C4-2B (cell line): Measurements from ENCODE around the gene CFB.

Experiments used
- CTCF ChIP-seq: fragments of 450-650 bp; conservative IDR thresholded peaks from 2 replicates; pipeline ENCODE4 v1.5.1; 2017; ENCODE audit warnings: mild to moderate bottlenecking
- ZFX ChIP-seq: fragments of 450-650 bp; IDR thresholded peaks from 2 replicates; pipeline ENCODE4 v1.6.1; 2017

DNA sequence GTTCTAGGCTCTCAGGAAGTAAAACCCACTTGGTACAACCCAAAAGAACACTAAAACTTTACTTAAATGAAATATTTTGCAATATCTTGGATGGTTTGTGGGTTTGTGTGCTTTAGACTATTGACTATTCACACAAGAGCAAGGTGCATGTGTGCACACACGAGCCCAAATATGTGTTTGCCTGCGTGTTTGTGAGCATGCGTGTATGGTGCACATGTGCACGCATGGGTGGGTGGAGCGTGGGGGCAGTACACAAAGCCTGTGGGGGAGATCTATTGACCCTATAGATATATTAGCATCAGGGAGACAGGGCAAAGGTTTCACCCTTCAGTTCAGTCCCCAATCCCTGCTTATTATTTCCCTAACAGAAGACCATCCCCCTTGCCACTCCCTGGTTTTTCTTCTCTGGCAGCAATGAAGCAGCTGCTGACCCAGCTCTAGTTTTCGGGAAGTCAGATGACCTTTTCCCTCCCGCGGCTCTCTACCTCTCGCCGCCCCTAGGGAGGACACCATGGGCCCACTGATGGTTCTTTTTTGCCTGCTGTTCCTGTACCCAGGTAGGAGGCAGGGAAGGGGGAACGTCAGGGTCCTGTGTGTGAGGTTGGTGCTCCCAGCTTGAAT, 18.5 kb upstream of the CFB start, which contains the start of gene C2:
- TF ChIP-seq CTCF (no peak), ZFX (no peak)
